GM18498 (cell line): ENCODE data around the gene SIX1.

Experiments used
- ATAC-seq: cut with Tn5 transposase; IDR thresholded peaks from one replicate; pipeline ENCODE4 v1.9.1; 2021; ENCODE audit warnings: mild to moderate bottlenecking, moderate library complexity; ENCODE audit not compliant: unreplicated experiment

Gene SIX1

GRCh38 chr14:60655898-60656685 is 6.8 kb upstream of the SIX1 start:
- no peak for ATAC-seq

GRCh38 chr14:60655119-60655897 is 6.0 kb upstream of the SIX1 start:
- ATAC-seq, result no peak

- no peak for ATAC-seq
Measured at GRCh38 chr14:60654334-60654821, 5.1 kb upstream of the SIX1 start.

- ATAC-seq, result no peak
Measured at GRCh38 chr14:60653701-60654161, 4.5 kb upstream of the SIX1 start.

- ATAC-seq, result no peak
Measured at GRCh38 chr14:60652674-60653651, 3.7 kb upstream of the SIX1 start.

GRCh38 chr14:60651796-60652673 is 2.8 kb upstream of the SIX1 start:
- no peak for ATAC-seq

GRCh38 chr14:60651086-60651795 is 2.0 kb upstream of the SIX1 start:
- ATAC-seq, result no peak

GRCh38 chr14:60650373-60650961 is 1.2 kb upstream of the SIX1 start:
- ATAC-seq, result no peak

GRCh38 chr14:60649875-60650372 is 647 bp upstream of the SIX1 start:
- ATAC-seq, result no peak

- ATAC-seq, result no peak
Measured at GRCh38 chr14:60648249-60648933, 886 bp downstream of the SIX1 start.

GRCh38 chr14:60647837-60648248 is 1.4 kb downstream of the SIX1 start:
- no peak for ATAC-seq

- ATAC-seq, result no peak
Measured at GRCh38 chr14:60647081-60647836, 2.0 kb downstream of the SIX1 start.

- no peak for ATAC-seq
Measured at GRCh38 chr14:60646226-60646818, 3.0 kb downstream of the SIX1 start.

GRCh38 chr14:60645126-60645741 is 4.0 kb downstream of the SIX1 start:
- ATAC-seq, result peak; percentile 49

- ATAC-seq, result no peak
Measured at GRCh38 chr14:60644666-60645065, 4.6 kb downstream of the SIX1 start.
